Right lobe of liver (tissue), 4 donors: ENCODE measurements around the gene NFIL3.

Experiments
- POLR2A ChIP-seq: fragments of 450-650 bp; IDR thresholded peaks from one replicate; pipeline ENCODE4 v1.6.1; 2017; ENCODE audit warnings: antibody characterized with exemption, mild to moderate bottlenecking
- TF ChIP-seq, protein P1 (sequence below), 4 donors: fragments of 200-600 bp in 3 of 4; fragments of 450-650 bp in 1 of 4; IDR thresholded peaks; one replicate each; pipeline versions ENCODE4 v1.5.1 to v1.8.0; 2016 to 2022; ENCODE audit warnings: antibody characterized with exemption in 4 of 4, mild to moderate bottlenecking in 2 of 4
- donor health status: DM: no; HTN: no; CAD: no.
- donor health status: DM: no; HTN: no; CAD: no.
- donor health status: DM: no; HTN: yes; CAD: no.

DNA sequence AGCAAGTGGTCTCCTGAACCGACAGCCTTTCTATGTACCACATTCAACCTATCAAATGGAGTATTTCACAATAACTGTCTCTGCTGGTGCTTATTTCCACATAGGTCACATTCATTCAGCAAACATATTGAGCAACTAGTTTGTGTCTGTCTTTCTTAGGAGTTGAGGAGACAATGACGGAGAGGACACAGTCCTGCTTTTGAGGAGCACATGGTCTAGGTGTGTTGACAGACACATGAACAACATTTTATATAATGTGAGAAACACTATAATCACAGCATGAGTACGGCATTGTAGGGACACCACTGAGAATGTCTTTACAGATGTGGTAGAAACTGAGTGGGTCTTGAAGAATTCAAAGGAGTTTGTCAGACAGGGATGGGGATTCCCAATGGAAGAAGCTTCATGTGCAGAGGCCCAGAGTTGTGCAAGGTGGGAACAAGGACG lies 28.5 kb downstream of the NFIL3 start:
- TF ChIP-seq, protein P1, sequence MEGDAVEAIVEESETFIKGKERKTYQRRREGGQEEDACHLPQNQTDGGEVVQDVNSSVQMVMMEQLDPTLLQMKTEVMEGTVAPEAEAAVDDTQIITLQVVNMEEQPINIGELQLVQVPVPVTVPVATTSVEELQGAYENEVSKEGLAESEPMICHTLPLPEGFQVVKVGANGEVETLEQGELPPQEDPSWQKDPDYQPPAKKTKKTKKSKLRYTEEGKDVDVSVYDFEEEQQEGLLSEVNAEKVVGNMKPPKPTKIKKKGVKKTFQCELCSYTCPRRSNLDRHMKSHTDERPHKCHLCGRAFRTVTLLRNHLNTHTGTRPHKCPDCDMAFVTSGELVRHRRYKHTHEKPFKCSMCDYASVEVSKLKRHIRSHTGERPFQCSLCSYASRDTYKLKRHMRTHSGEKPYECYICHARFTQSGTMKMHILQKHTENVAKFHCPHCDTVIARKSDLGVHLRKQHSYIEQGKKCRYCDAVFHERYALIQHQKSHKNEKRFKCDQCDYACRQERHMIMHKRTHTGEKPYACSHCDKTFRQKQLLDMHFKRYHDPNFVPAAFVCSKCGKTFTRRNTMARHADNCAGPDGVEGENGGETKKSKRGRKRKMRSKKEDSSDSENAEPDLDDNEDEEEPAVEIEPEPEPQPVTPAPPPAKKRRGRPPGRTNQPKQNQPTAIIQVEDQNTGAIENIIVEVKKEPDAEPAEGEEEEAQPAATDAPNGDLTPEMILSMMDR (IDR thresholded peaks at IDR 0.05) = no peak
- TF ChIP-seq POLR2A = no peak
